Astrocyte (in vitro differentiated cells and primary cell): ENCODE measurements around the gene HMGB1. TPM values are rescaled to one million over a fixed set of nuclear protein-coding genes. Genes with fewer than 3 reads are reported as not detected.
A peak's percentile ranks its signal among the peaks of the same experiment; 100 is the strongest.

Experiments
- DNase-seq: peaks from one replicate; pipeline ENCODE4 v3.0.0-alpha.2; 2010; ENCODE audit warnings: low read depth
- FAIRE-seq: peaks from 2 replicates; lab custom pipeline; 2011; peaks lifted over from hg19 to GRCh38; lab: Jason Lieb, UNC
- H2AFZ ChIP-seq: 2 replicates; pipeline ENCODE4 v1.6.0; 2012; ENCODE audit warnings: low read depth, low read length, inconsistent platforms
- H3K27ac ChIP-seq: 2 replicates; pipeline ENCODE4 v1.5.1; 2011; ENCODE audit warnings: low read depth, low read length, inconsistent platforms
- H3K27me3 ChIP-seq: 2 replicates; pipeline ENCODE4 v1.6.0; 2011; ENCODE audit warnings: low read length, inconsistent platforms; ENCODE audit not compliant: insufficient read depth
- H3K36me3 ChIP-seq: 2 replicates; pipeline ENCODE4 v1.5.1; 2011; ENCODE audit warnings: low read length, inconsistent platforms; ENCODE audit not compliant: insufficient read depth
- H3K4me1 ChIP-seq: 2 replicates; pipeline ENCODE4 v1.5.1; 2011; ENCODE audit warnings: low read length, inconsistent platforms; ENCODE audit not compliant: insufficient read depth
- H3K4me2 ChIP-seq: 2 replicates; pipeline ENCODE4 v1.6.0; 2012; ENCODE audit warnings: low read length, inconsistent platforms
- H3K4me3 ChIP-seq: 2 replicates; pipeline ENCODE4 v1.5.1; 2011; ENCODE audit warnings: low read depth, mild to moderate bottlenecking, low read length, inconsistent platforms; ENCODE audit not compliant: insufficient read depth
- H3K79me2 ChIP-seq: 2 replicates; pipeline ENCODE4 v1.6.0; 2012; ENCODE audit warnings: mild to moderate bottlenecking, low read length, inconsistent platforms; ENCODE audit not compliant: insufficient read depth
- H3K9ac ChIP-seq: 2 replicates; pipeline ENCODE4 v1.6.0; 2012; ENCODE audit warnings: mild to moderate bottlenecking, low read length, inconsistent platforms
- H3K9me3 ChIP-seq: 2 replicates; pipeline ENCODE4 v1.5.1; 2012; ENCODE audit warnings: low read depth, mild to moderate bottlenecking, low read length, inconsistent platforms; ENCODE audit not compliant: insufficient read depth
- H4K20me1 ChIP-seq: 2 replicates; pipeline ENCODE4 v1.6.0; 2012; ENCODE audit warnings: low read length, inconsistent platforms; ENCODE audit not compliant: insufficient read depth
- H3K27ac Mint-ChIP-seq: one replicate; pipeline ENCODE4 v1.8.0; 2021; ENCODE audit warnings: mild to moderate bottlenecking, mixed read lengths; ENCODE audit not compliant: unreplicated experiment
- H3K27me3 Mint-ChIP-seq: one replicate; pipeline ENCODE4 v1.8.0; 2021; ENCODE audit warnings: low read depth, mixed read lengths; ENCODE audit not compliant: unreplicated experiment
- H3K36me3 Mint-ChIP-seq: one replicate; pipeline ENCODE4 v1.8.0; 2021; ENCODE audit warnings: low read depth, mixed read lengths; ENCODE audit not compliant: unreplicated experiment
- H3K4me1 Mint-ChIP-seq: one replicate; pipeline ENCODE4 v1.8.0; 2021; ENCODE audit warnings: low read depth, mixed read lengths; ENCODE audit not compliant: unreplicated experiment
- H3K4me3 Mint-ChIP-seq: one replicate; pipeline ENCODE4 v1.8.0; 2021; ENCODE audit warnings: mild to moderate bottlenecking, moderate library complexity, mixed read lengths; ENCODE audit not compliant: unreplicated experiment
- H3K9me3 Mint-ChIP-seq: one replicate; pipeline ENCODE4 v1.8.0; 2021; ENCODE audit warnings: mild to moderate bottlenecking, mixed read lengths; ENCODE audit not compliant: unreplicated experiment
- EZH2 ChIP-seq: IDR thresholded peaks from 2 replicates; pipeline ENCODE4 v1.6.1; 2012; ENCODE audit warnings: mild to moderate bottlenecking, low read length, inconsistent platforms; ENCODE audit not compliant: insufficient read depth
- total RNA-seq: library from RNA; stranded (reverse); gene quantifications from 2 replicates; pipeline ENCODE4 v1.2.1, GENCODE V29; 2021
- TF ChIP-seq, protein P1 (sequence below): IDR thresholded peaks from 2 replicates; pipeline ENCODE4 v1.5.1; 2011; ENCODE audit warnings: low read depth, mild to moderate bottlenecking, inconsistent platforms, low read length, moderate library complexity; ENCODE audit not compliant: insufficient read depth

The HMGB1 gene
- total RNA-seq, 1 donor from 2014 or later, result 200 TPM

DNA sequence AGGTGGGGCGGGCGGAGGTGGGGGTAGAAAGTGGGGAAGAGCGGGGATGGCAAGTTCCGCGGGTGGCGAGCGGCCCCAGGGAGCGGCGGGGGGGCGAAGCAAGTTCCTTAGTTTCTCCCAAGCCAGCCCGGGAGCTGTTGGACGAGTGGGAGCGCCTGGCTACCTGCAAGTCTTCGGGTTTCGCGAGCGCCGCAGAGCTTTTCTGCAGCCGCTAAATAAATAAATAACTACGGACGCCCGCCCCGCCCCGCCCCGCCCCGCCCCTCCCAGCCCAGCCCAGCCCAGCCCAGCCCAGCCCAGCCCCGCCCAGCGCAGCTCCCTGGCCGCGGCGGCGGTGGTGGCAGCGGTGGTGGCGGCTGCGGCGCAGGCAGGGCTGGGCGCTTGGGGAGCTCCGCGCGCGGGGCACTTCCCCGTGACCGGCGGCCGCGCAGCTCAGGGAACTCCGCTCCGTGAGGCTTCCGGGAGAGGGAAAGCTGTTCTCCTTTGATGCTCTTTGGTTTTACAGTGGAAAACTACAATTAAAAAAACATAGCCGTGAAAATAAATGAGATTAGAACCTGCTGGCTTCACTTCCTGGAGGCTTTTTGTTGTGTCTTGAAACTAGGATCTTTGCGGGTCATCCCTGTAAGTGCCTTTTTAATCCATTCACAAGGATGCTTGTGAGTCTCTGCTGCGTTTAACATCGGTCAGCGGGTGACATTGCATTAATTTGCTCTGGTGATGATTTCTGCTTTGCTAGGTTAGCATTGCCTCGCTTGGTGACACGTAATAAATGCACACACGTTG is 43.5 kb downstream of the HMGB1 start, which contains the start of gene UBE2L5:
Gene UBE2L5, plus strand, starts transcription at position 440 of the 786 bp plus-strand sequence. CDS start 5,498 bp downstream, outside the sequence.
- H3K9me3 Mint-ChIP-seq, result no peaks in the 10 kb centered on the region
- peak; percentile 79 for DNase-seq
- H3K4me3 ChIP-seq, result peak within 1 kb of the TSS; percentile 84
- H3K27ac Mint-ChIP-seq, result peak within 1 kb of the TSS; percentile 90
- H3K4me1 ChIP-seq, result peaks cover 8% of the 10 kb centered on the region
- no peaks in the 10 kb centered on the region for H3K9me3 ChIP-seq
- no peaks in the 10 kb centered on the region for H3K36me3 ChIP-seq
- TF ChIP-seq EZH2, result no peak
- TF ChIP-seq, protein P1, sequence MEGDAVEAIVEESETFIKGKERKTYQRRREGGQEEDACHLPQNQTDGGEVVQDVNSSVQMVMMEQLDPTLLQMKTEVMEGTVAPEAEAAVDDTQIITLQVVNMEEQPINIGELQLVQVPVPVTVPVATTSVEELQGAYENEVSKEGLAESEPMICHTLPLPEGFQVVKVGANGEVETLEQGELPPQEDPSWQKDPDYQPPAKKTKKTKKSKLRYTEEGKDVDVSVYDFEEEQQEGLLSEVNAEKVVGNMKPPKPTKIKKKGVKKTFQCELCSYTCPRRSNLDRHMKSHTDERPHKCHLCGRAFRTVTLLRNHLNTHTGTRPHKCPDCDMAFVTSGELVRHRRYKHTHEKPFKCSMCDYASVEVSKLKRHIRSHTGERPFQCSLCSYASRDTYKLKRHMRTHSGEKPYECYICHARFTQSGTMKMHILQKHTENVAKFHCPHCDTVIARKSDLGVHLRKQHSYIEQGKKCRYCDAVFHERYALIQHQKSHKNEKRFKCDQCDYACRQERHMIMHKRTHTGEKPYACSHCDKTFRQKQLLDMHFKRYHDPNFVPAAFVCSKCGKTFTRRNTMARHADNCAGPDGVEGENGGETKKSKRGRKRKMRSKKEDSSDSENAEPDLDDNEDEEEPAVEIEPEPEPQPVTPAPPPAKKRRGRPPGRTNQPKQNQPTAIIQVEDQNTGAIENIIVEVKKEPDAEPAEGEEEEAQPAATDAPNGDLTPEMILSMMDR, result no peak
- peak within 1 kb of the TSS; percentile 51 for H3K27ac ChIP-seq
- H3K4me1 Mint-ChIP-seq, result peaks cover 3% of the 10 kb centered on the region
- H3K27me3 ChIP-seq, result no peaks in the 10 kb centered on the region
- H2AFZ ChIP-seq, result peak within 1 kb of the TSS; percentile 92
- H3K79me2 ChIP-seq, result no peaks in the 10 kb centered on the region
- H4K20me1 ChIP-seq, result no peaks in the 10 kb centered on the region
- H3K9ac ChIP-seq, result peak within 1 kb of the TSS; percentile 84
- H3K36me3 Mint-ChIP-seq, result peaks cover 7% of the 10 kb centered on the region
- peak within 1 kb of the TSS; percentile 98 for H3K4me2 ChIP-seq
- peak within 1 kb of the TSS; percentile 92 for H3K4me3 Mint-ChIP-seq
- no peak for FAIRE-seq
- peaks cover 27% of the 10 kb centered on the region for H3K27me3 Mint-ChIP-seq

DNA sequence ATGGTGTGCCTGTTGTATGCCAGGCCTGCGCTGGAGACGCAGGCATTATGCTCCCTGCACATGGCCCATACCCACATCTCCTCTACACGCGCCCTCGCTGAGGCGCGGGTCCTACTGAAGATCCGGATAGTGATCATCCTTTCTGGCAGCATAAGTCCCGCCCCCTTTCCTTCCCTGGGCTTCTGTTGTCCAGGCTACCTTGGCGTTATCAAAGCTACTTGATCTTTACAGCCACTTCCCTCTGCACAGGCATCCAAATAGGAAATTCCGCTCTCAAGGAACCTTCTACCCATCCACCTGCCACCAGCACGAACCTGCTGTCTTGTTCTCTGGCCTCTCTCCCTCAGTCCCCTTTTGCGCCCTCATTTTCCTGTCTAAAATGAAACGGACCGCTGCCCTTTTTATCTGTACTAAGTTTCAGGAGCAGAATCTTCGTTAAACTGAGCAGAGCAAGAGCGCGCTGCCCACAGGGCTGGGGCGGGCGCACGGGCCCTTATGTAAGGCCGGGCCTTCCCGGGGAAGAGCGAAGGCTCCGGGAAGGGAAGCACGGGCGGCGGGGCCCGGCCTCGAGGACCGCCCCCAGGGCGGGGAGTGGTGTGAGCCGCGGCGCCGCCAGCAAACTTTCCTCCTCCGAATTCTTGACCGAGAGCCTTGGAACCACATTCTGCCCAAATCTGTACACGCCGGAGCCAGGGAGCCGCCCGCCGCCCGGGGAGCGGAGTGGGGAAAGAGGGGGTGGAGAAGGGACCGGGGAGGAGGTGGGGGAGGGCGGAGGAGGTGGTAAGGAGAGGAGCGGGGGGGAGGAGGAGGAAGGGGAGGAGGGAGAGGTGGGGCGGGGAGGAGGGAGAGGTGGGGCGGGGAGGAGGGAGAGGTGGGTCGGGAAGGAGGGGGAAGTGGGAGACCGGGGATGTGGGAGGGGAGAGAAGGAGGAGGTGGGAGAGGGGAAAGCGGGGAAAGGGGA is 44.4 kb downstream of the HMGB1 start:
- peak; percentile 75 for DNase-seq
- H3K27ac Mint-ChIP-seq, result peak overlapping the region; percentile 90
- H3K4me3 Mint-ChIP-seq, result peak overlapping the region; percentile 92
- peaks cover 7% of the 10 kb centered on the region for H3K36me3 Mint-ChIP-seq
- H3K36me3 ChIP-seq, result no peaks in the 10 kb centered on the region
- no peaks in the 10 kb centered on the region for H3K9me3 Mint-ChIP-seq
- H3K79me2 ChIP-seq, result no peaks in the 10 kb centered on the region
- H3K27ac ChIP-seq, result peak overlapping the region; percentile 51
- FAIRE-seq, result no peak
- H2AFZ ChIP-seq, result peak overlapping the region; percentile 86
- no peaks in the 10 kb centered on the region for H3K27me3 ChIP-seq
- no peaks in the 10 kb centered on the region for H4K20me1 ChIP-seq
- H3K9ac ChIP-seq, result peak overlapping the region; percentile 79
- H3K27me3 Mint-ChIP-seq, result peaks cover 29% of the 10 kb centered on the region
- no peaks in the 10 kb centered on the region for H3K9me3 ChIP-seq
- no peak for TF ChIP-seq EZH2
- TF ChIP-seq, protein P1, result no peak
- peaks cover 8% of the 10 kb centered on the region for H3K4me1 ChIP-seq
- peaks cover 3% of the 10 kb centered on the region for H3K4me1 Mint-ChIP-seq
- peak overlapping the region; percentile 97 for H3K4me2 ChIP-seq
- H3K4me3 ChIP-seq, result peak overlapping the region; percentile 64
